H1 (cell line): ENCODE measurements around the gene NEU2. TPM values are rescaled to one million over a fixed set of nuclear protein-coding genes. Genes with fewer than 3 reads are reported as not detected.

Source experiments
- ATF3 ChIP-seq: IDR thresholded peaks from 2 replicates; pipeline ENCODE4 v1.6.1; 2011; ENCODE audit warnings: low read depth, mild to moderate bottlenecking, low read length; ENCODE audit not compliant: insufficient read depth
- BCL11A ChIP-seq, 2 experiments: IDR thresholded peaks; one replicate each; pipeline ENCODE4 v1.6.1; 2011; ENCODE audit warnings: low read depth in 2 of 2, low read length in 2 of 2, mild to moderate bottlenecking in 2 of 2
- GABPA ChIP-seq: IDR thresholded peaks from 2 replicates; pipeline ENCODE4 v1.6.1; 2011; ENCODE audit warnings: mild to moderate bottlenecking, low read length, moderate library complexity, borderline replicate concordance; ENCODE audit not compliant: insufficient read depth
- SIX5 ChIP-seq: IDR thresholded peaks from 2 replicates; pipeline ENCODE4 v1.6.1; 2011; ENCODE audit warnings: mild to moderate bottlenecking, low read depth, low read length
- SP2 ChIP-seq: IDR thresholded peaks from 2 replicates; pipeline ENCODE4 v1.6.1; 2012; ENCODE audit warnings: mild to moderate bottlenecking, low read length, inconsistent platforms
- polyA plus RNA-seq, 7 experiments: library from polyadenylated mRNA; depleted of rRNA in 3 of 7; stranded (reverse) in 5 of 7; unstranded in 2 of 7; fragments of >200 nt in 5 of 7; fragments of 200-250 nt in 2 of 7; gene quantifications; 1 replicate in 5 of 7; 2 replicates in 1 of 7; 4 replicates in 1 of 7; pipeline versions ENCODE4 v1.2.1 to v1.2.3, GENCODE V29; 2011 to 2013; ENCODE audit warnings: missing spikeins in 2 of 7, mixed read lengths in 2 of 7
- total RNA-seq: library from RNA; stranded (reverse); fragmentation: NEBNext Ultra II Directional; extraction: Animal tissue kit (Norgen Biotek cat#: 25700); gene quantifications from 2 replicates; pipeline ENCODE4 v1.2.1, GENCODE V29; 2021
- TF ChIP-seq, protein P1 (sequence below): fragments of 300-600 bp; sonication (generic); IDR thresholded peaks from 2 replicates; pipeline ENCODE4 v1.7.1; 2012; ENCODE audit warnings: low read length, moderate library complexity, mild to moderate bottlenecking, inconsistent platforms; ENCODE audit not compliant: insufficient replicate concordance
- TF ChIP-seq, protein P2 (sequence below): IDR thresholded peaks from 2 replicates; pipeline ENCODE4 v1.6.1; 2012; ENCODE audit warnings: inconsistent platforms

The NEU2 gene
- total and polyA plus RNA-seq, 2 of the 8 experiments (the other 6 are each of a cell fraction or from before 2014, with no cell fraction given): 0.12 TPM; not detected in 1

DNA sequence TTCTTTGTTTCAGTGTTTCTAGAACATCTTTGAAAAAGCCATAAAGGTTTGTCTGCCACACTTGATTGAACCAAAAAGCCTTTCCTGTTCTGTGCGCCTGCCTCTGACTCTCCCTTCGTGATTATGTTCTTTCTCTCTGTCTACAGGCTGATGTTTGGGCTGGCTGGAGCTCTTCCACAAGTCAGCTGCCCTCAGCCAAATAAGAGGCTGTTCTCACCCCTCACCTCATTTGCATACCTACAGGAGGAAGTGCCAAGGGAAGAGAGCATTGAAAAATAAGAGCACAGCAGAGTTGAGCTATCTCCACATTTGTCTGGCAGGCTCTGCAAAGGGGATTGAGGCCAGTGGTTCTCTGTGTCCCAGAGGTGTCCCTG lies 43.5 kb downstream of the NEU2 start (continued):
- TF ChIP-seq, protein P1, sequence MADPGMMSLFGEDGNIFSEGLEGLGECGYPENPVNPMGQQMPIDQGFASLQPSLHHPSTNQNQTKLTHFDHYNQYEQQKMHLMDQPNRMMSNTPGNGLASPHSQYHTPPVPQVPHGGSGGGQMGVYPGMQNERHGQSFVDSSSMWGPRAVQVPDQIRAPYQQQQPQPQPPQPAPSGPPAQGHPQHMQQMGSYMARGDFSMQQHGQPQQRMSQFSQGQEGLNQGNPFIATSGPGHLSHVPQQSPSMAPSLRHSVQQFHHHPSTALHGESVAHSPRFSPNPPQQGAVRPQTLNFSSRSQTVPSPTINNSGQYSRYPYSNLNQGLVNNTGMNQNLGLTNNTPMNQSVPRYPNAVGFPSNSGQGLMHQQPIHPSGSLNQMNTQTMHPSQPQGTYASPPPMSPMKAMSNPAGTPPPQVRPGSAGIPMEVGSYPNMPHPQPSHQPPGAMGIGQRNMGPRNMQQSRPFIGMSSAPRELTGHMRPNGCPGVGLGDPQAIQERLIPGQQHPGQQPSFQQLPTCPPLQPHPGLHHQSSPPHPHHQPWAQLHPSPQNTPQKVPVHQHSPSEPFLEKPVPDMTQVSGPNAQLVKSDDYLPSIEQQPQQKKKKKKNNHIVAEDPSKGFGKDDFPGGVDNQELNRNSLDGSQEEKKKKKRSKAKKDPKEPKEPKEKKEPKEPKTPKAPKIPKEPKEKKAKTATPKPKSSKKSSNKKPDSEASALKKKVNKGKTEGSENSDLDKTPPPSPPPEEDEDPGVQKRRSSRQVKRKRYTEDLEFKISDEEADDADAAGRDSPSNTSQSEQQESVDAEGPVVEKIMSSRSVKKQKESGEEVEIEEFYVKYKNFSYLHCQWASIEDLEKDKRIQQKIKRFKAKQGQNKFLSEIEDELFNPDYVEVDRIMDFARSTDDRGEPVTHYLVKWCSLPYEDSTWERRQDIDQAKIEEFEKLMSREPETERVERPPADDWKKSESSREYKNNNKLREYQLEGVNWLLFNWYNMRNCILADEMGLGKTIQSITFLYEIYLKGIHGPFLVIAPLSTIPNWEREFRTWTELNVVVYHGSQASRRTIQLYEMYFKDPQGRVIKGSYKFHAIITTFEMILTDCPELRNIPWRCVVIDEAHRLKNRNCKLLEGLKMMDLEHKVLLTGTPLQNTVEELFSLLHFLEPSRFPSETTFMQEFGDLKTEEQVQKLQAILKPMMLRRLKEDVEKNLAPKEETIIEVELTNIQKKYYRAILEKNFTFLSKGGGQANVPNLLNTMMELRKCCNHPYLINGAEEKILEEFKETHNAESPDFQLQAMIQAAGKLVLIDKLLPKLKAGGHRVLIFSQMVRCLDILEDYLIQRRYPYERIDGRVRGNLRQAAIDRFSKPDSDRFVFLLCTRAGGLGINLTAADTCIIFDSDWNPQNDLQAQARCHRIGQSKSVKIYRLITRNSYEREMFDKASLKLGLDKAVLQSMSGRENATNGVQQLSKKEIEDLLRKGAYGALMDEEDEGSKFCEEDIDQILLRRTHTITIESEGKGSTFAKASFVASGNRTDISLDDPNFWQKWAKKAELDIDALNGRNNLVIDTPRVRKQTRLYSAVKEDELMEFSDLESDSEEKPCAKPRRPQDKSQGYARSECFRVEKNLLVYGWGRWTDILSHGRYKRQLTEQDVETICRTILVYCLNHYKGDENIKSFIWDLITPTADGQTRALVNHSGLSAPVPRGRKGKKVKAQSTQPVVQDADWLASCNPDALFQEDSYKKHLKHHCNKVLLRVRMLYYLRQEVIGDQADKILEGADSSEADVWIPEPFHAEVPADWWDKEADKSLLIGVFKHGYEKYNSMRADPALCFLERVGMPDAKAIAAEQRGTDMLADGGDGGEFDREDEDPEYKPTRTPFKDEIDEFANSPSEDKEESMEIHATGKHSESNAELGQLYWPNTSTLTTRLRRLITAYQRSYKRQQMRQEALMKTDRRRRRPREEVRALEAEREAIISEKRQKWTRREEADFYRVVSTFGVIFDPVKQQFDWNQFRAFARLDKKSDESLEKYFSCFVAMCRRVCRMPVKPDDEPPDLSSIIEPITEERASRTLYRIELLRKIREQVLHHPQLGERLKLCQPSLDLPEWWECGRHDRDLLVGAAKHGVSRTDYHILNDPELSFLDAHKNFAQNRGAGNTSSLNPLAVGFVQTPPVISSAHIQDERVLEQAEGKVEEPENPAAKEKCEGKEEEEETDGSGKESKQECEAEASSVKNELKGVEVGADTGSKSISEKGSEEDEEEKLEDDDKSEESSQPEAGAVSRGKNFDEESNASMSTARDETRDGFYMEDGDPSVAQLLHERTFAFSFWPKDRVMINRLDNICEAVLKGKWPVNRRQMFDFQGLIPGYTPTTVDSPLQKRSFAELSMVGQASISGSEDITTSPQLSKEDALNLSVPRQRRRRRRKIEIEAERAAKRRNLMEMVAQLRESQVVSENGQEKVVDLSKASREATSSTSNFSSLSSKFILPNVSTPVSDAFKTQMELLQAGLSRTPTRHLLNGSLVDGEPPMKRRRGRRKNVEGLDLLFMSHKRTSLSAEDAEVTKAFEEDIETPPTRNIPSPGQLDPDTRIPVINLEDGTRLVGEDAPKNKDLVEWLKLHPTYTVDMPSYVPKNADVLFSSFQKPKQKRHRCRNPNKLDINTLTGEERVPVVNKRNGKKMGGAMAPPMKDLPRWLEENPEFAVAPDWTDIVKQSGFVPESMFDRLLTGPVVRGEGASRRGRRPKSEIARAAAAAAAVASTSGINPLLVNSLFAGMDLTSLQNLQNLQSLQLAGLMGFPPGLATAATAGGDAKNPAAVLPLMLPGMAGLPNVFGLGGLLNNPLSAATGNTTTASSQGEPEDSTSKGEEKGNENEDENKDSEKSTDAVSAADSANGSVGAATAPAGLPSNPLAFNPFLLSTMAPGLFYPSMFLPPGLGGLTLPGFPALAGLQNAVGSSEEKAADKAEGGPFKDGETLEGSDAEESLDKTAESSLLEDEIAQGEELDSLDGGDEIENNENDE: no peak
- TF ChIP-seq SP2 (no peak), ATF3 (no peak), BCL11A (IDR thresholded peaks at IDR 0.05; ENCODE audit: low read depth in 2 of 2, low read length in 2 of 2) (no peak), SIX5 (no peak), GABPA (no peak)
- TF ChIP-seq, protein P2, sequence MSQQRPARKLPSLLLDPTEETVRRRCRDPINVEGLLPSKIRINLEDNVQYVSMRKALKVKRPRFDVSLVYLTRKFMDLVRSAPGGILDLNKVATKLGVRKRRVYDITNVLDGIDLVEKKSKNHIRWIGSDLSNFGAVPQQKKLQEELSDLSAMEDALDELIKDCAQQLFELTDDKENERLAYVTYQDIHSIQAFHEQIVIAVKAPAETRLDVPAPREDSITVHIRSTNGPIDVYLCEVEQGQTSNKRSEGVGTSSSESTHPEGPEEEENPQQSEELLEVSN: no peak
